Activated naive CD4-positive, alpha-beta T cell treated with anti-CD3 and anti-CD28 coated beads, Interleukin-2, amount 50 U/mL, for 72 hours (primary cell): Measurements from ENCODE around the gene ACSS1. TPM values are rescaled to one million over a fixed set of nuclear protein-coding genes. Genes with fewer than 3 reads are reported as not detected.

Experiments used
- ATAC-seq, 2 donors: fragments of 150-1000 bp; cut with Tn5 transposase; 2 replicates each; pipeline ENCODE4 v1.10.0; 2021; ENCODE audit warnings: mild to moderate bottlenecking in 2 of 2, moderate library complexity in 2 of 2
- DNase-seq, 2 donors: peaks; one replicate each; pipeline ENCODE4 v3.0.0; 2021 to 2022; ENCODE audit warnings: low spot score in 2 of 2
- H3K27ac Mint-ChIP-seq, 2 donors: one replicate each; pipeline ENCODE4 v1.8.0; 2022; ENCODE audit warnings: mild to moderate bottlenecking in 2 of 2, mixed read lengths in 2 of 2
- H3K36me3 Mint-ChIP-seq, 2 donors: one replicate each; pipeline ENCODE4 v1.8.0; 2022; ENCODE audit warnings: mixed read lengths in 2 of 2
- H3K9me3 Mint-ChIP-seq, 2 donors: one replicate each; pipeline ENCODE4 v1.8.0; 2022; ENCODE audit warnings: mixed read lengths in 2 of 2
- total RNA-seq, 2 donors: library from RNA; stranded (reverse); gene quantifications; one replicate each; pipeline ENCODE4 v1.2.3, GENCODE V29; 2022

Gene ACSS1
- total RNA-seq, 2 donors from 2014 or later: 5.5 to 11.3 TPM

DNA sequence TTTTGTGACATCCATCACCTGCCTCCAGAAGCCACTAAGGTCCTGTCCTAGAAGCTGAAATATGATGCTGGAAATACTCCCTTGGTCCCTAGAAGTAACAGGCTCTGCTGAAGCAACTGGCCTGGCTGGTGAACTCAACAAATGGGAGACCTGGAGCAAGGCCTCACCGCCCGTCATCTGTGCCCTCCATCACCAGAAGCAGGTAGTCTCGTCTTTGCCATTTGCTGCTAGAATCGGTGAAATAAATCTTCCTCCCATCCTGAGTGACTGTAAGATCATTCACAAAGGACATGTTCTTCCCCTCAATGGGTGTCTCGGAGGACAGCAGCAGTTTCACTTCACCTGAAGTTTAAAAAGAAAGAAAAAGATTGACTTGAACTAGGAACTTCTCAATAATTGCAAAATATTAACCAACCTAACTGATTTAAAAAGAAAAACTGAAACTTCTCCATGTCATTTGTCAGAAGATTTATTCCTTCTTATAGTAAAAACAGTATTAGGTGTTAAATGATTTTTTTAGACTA lies 87.8 kb downstream of the ACSS1 start:
- peaks cover 4 to 22% of the 10 kb centered on the region in 2 donors for H3K36me3 Mint-ChIP-seq
- DNase-seq: no peak
- no peaks in the 10 kb centered on the region for H3K9me3 Mint-ChIP-seq
- ATAC-seq: no peak
- no peak overlapping the region for H3K27ac Mint-ChIP-seq

GRCh38 chr20:24969186-24970029 lies 88.5 kb downstream of the ACSS1 start:
- no peak overlapping the region for H3K27ac Mint-ChIP-seq
- DNase-seq: no peak
- peaks cover 4 to 22% of the 10 kb centered on the region in 2 donors for H3K36me3 Mint-ChIP-seq
- no peak for ATAC-seq
- H3K9me3 Mint-ChIP-seq: no peaks in the 10 kb centered on the region

- Mint-ChIP-seq H3K36me3 (peaks cover 4 to 20% of the 10 kb centered on the region in 2 donors), H3K27ac (peak overlapping the region; percentile 53 to 67), H3K9me3 (no peaks in the 10 kb centered on the region)
- ATAC-seq (no peak), DNase-seq (no peak)
These were observed 89.6 kb downstream of the ACSS1 start for GRCh38 chr20:24968278-24968800.

- no peak for ATAC-seq
- no peaks in the 10 kb centered on the region for H3K9me3 Mint-ChIP-seq
- H3K27ac Mint-ChIP-seq: no peak overlapping the region
- DNase-seq: no peak
- H3K36me3 Mint-ChIP-seq: peaks cover 15 to 16% of the 10 kb centered on the region in 2 donors
These were observed 91.5 kb downstream of the ACSS1 start for GRCh38 chr20:24966317-24967012.

DNA sequence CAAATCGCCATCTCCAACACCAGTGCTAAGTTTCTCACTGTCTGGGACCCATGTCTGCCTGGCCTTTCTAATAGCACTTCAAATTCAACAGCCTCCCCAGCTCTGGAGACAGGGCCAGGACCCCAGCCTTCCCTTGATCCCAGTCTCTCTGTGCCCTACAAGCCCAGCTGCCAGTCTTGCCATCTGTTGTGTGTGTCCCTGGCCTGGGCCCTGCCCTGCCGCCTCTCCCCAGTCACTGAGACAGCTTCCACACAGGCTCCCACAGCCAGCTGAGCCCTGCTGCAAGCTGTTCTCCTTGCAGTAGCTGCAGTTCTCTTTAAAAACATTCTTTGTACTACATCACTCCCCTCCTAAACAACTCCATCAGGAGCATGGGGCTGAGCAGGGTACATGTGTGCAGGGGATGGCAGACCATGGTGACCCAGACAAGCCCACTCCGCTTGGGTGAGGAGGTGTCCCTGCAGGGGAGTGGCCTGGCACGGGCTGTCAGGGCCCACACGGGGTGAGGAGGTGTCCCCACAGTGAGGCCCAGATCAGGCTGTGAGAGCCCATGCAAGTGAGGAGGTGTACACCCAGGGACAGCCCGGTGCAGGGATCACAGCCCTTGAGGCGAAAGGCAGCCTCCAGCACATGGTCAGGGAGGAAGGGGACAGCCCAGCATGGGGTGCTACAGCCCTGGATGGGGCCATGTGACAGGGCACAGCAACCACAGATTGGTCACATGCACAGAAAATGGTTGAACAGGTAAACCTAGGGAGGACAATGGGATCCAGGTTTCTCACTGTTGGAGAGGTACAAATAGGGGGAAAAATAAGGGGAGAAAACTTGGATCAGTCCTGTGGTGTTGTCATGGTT lies 92.6 kb downstream of the ACSS1 start:
- Mint-ChIP-seq H3K27ac (peak overlapping the region; percentile 53 to 83), H3K9me3 (no peaks in the 10 kb centered on the region), H3K36me3 (peaks cover 15 to 16% of the 10 kb centered on the region in 2 donors)
- ATAC-seq (peak; percentile 11 to 24), DNase-seq (no peak)

- ATAC-seq (peak; percentile 38 to 50), DNase-seq (no peak)
- H3K36me3 Mint-ChIP-seq: peaks cover 15 to 16% of the 10 kb centered on the region in 2 donors
- H3K27ac Mint-ChIP-seq: peak overlapping the region; percentile 53 to 83
- no peaks in the 10 kb centered on the region for H3K9me3 Mint-ChIP-seq
These were observed 93.5 kb downstream of the ACSS1 start for GRCh38 chr20:24964506-24964840.

GRCh38 chr20:24963672-24964505 lies 94.0 kb downstream of the ACSS1 start:
- ATAC-seq: no peak
- peak overlapping the region; percentile 53 to 83 for H3K27ac Mint-ChIP-seq
- DNase-seq: no peak
- H3K36me3 Mint-ChIP-seq: peaks cover 15 to 16% of the 10 kb centered on the region in 2 donors
- no peaks in the 10 kb centered on the region for H3K9me3 Mint-ChIP-seq

- H3K36me3 Mint-ChIP-seq: peaks cover 8 to 14% of the 10 kb centered on the region in 2 donors
- no peaks in the 10 kb centered on the region for H3K9me3 Mint-ChIP-seq
- ATAC-seq (no peak), DNase-seq (no peak)
- H3K27ac Mint-ChIP-seq: peak overlapping the region; percentile 83 to 87
These were observed 95.4 kb downstream of the ACSS1 start for GRCh38 chr20:24962510-24962909.

DNA sequence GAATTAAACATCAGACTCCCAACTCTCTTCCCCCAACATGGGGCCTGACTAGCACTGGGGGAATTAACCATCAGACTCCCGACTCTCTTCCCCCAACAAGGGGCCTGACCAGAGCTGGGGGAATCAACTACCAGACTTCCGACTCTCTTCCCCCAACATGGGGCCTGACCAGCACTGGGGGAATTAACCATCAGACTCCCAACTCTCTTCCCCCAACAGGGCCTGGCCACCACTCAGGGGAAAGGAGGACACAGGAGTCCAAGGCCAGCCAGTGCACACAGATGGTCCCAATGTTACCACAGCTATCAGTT lies 95.8 kb downstream of the ACSS1 start:
- peak overlapping the region; percentile 83 to 87 for H3K27ac Mint-ChIP-seq
- DNase-seq: no peak
- H3K9me3 Mint-ChIP-seq: no peaks in the 10 kb centered on the region
- H3K36me3 Mint-ChIP-seq: peaks cover 5 to 10% of the 10 kb centered on the region in 2 donors
- no peak for ATAC-seq

- ATAC-seq (no peak), DNase-seq (no peak)
- Mint-ChIP-seq H3K27ac (peak overlapping the region; percentile 83 to 87), H3K9me3 (no peaks in the 10 kb centered on the region), H3K36me3 (peaks cover 5 to 10% of the 10 kb centered on the region in 2 donors)
These were observed 96.4 kb downstream of the ACSS1 start for GRCh38 chr20:24961384-24962181.

GRCh38 chr20:24960861-24961260 lies 97.1 kb downstream of the ACSS1 start:
- no peak for DNase-seq
- peaks cover 5 to 10% of the 10 kb centered on the region in 2 donors for H3K36me3 Mint-ChIP-seq
- peak; percentile 23 to 55 for ATAC-seq

DNA sequence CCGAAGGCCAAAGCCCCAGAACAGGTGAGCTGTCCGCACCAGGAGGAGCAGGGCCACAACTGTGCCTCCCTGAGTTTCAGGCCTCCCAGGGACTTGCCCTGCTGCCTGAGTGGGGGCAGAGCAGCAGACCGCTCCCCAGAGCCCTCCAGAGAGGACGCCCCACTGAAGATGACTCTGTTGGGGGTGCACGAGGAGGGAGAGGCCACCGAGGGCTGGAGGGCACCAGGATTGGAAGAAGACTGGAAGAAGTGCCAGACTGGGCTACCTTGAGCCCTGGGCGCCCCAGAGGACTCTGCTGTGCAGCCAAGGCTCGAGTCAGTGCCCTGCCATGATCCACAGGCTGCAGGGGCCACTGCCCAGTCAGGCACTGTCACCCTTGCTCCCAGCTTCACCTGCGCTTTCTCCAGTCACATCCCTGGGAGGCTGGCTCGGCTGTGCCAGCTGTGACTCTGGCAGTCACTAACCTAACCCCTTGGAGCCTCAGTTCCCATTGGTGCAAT lies 97.6 kb downstream of the ACSS1 start:
- no peak for DNase-seq
- Mint-ChIP-seq H3K9me3 (no peaks in the 10 kb centered on the region), H3K36me3 (peaks cover under 1 to 15% of the 10 kb centered on the region in 2 donors), H3K27ac (peak overlapping the region; percentile 83 to 87)
- ATAC-seq: peak; percentile 10 to 15

More at GRCh38 chr20:24960861-24961260, 97.1 kb downstream of the ACSS1 start:
- H3K27ac Mint-ChIP-seq: peak overlapping the region; percentile 83 to 87
- no peaks in the 10 kb centered on the region for H3K9me3 Mint-ChIP-seq

- ATAC-seq (no peak), DNase-seq (no peak)
- Mint-ChIP-seq H3K36me3 (peaks cover 0 to 21% of the 10 kb centered on the region in 2 donors), H3K27ac (peak overlapping the region; percentile 83 to 94), H3K9me3 (no peaks in the 10 kb centered on the region)
These were observed 98.2 kb downstream of the ACSS1 start for GRCh38 chr20:24959591-24960301.
